HG03439 (cell line): ENCODE results near the gene COL5A1.

ENCODE experiments used
- ATAC-seq: cut with Tn5 transposase; IDR thresholded peaks from one replicate; pipeline ENCODE4 v1.9.1; 2021; ENCODE audit warnings: mild to moderate bottlenecking, moderate library complexity; ENCODE audit not compliant: unreplicated experiment

Gene COL5A1

DNA sequence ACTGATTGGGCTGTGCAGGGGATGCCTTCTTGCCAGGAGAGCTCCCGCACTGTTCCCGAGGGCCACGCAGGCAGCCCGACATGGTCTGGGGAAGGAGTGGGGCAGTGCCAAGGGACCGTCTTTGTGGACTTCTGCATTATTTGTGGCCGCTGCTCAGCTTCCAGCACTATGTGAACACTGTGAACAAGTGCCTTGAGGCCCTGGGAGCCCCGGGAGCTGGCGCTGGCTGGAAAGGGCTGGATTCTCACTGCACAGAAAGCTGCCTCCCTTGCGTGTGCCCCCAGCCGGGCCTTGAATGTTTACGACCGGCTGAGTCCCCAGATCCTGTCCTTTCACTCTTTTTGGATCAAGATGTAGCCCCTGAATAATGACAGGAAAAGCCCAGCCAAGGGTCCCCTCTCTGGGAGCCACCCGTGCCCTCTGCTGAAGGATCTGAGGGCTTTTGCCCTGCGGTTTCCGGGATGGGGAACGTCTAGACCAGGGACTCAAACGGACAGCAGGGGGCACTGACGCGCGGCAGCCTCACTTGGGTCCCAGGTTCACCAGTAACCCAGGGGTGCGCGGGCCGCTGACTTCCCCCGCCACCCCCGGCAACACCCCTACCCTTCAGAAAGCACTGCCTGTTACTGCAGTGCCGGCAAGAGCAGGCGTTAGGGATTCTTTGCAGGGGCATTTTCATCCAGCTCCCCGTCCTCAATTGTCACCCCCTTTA lies 140.1 kb downstream of the COL5A1 start:
- no peak for ATAC-seq

DNA sequence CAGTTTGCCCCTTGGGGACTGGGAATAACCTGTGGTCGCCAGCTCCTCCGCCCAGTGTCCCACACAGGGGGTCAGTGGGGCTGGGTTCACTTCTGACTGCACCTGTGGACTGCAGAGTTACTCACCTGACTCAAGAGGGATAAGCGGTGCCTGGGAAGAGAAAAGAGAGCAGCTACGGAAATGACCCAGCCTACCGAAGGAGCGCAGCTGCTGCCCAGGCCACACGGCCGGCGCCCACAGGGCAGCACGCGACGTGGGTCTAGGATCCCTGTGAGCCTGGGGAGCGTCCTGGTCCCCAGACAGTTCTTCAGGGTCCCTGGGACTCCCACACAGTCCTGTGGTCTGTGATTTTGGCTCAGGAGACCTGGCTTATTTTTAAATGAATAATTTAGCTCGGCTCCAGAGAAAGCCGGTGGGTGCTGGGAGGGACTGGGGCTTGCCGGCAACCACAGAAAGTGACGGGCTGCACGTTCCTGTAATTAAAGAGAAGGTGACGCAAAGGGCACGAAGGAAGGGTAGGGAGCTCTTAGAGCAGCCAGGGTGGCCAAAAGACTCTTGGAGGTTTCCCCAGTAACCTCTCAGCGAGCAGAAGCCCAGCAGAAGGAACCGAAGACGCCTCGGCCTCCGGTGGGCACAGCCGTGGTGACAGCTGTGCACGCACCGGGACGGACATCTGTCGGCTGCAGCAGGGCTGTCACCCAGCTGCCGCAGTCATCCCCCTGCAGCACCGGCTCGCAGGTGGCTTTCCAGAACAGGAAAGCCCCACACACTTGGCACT lies 141.5 kb downstream of the COL5A1 start:
- ATAC-seq = no peak

DNA sequence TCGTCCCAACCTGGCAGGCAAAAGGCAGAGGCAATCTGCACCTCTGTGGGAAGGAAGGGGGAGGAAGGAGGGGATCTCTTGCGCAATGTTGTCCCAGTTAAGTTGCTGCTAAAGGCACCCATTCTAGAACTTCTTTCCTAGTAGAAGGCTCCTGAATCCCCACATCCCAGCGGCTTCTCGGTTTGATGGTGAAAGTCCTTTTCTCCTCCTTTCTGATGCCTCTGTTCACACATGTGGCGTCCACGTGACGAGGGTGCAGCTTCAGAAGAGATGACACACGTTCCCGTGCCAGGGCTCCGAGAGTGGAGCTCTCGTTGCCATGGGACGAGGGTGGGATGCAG lies 142.1 kb downstream of the COL5A1 start:
- no peak for ATAC-seq

DNA sequence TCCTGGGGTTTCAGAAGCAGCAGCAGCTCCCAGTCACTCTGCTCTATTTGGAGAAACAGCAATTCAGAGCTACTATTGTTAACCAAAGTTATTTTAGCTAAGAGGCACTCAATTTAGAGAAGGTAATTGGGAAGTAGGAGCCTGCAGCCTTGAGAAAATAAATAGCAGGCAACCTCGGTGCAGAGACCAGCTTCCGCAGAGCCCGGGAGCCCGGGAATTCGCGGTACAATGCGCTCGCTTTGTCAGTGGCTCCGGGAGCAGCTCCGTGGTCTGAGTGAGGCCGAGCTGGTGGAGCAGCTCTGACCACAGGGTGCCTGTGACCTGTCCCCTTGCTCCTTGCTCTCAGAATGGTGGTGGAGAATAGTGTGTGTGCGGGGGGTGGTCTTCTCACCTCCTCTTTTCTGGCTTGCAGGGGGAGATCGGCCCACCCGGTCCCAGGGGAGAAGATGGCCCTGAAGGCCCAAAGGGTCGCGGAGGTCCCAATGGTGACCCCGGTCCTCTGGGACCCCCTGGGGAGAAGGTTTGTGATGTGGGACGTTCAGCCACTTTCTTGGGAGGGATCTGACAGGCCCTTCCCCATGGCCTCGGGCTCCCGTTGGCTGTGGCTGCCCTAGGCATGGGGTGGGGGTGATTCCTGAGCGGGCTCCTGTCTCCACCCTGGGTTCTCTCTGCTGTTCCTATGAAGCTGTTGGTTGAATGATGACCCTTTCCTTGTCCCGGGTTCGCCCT lies 143.1 kb downstream of the COL5A1 start:
- ATAC-seq = no peak

DNA sequence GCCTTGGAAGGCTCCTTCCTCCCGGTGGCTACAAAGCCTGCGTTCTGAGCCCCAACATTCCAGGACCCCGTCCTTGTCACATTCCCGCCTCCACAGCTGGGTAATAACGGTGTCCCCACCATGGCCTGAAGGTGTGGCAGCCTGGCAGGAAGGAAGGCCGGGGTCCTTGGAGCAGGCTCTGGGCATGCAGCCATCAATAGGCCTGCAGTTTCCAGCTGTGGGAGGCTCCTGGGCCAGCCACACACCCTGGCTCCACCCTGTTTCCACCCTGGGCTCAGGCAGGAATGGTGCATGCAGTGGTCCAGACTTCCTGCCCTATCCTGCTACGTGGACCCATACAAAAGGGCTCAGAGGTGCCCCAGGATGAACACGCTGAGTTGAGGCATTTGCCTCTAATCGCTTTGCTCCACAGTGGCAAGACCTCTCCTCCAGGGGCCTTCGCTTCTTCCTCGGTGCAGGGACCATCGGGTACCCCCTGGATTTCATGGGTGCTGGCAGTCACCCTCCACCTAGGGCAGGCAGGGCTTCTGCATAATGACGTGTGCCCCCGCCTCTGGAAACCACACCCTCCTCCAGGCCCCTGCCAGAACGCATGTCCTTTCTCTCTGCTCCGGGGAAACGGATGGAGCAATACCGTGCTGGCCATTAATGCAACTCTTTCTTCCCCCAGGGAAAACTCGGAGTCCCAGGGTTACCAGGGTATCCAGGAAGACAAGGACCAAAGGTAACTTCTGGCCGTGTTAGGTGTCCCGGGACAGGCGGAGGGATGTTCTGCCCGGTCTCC lies 143.9 kb downstream of the COL5A1 start:
- ATAC-seq = no peak

DNA sequence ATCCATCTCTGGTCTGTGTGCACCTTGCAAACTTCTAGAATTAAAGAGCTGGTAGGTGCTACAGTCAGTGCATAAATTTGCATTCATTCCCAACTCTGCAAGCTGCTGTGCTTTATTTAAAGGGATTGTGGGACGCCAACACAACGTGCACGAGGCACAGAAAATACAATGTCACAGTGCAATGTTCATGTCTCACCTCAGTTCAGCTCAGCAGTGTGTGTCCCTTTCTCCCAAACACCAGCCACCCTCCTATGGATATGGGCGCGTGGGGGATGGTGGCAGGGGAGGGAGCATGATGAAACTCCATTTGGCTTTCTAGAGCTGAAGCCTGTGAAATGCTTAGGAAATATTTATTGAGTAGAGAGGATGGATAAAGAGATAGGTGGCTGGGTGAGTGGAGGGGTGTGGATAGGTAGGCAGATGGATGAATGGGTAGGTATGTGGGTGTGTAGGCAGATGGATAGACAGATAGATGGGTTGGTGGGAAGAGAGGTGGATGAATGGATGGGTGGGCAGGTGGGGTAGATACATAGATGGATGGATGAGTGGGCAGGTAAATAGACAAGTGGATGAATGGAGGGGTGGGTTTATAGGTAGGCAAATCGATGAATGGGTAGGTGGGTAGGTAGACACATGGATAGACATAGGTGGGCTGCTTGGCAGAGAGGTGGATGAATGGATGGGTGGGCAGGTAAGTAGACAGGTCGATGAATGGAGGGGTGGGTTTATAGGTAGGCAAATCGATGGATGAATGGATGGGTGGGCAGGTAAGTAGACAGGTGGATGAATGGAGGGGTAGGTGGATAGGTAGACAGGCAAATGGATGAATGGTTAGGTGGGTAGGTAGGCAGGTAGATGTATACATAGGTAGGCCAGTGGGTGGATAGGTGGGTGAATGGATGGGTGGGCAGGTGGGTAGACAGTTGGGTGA lies 146.3 kb downstream of the COL5A1 start:
- no peak for ATAC-seq

DNA sequence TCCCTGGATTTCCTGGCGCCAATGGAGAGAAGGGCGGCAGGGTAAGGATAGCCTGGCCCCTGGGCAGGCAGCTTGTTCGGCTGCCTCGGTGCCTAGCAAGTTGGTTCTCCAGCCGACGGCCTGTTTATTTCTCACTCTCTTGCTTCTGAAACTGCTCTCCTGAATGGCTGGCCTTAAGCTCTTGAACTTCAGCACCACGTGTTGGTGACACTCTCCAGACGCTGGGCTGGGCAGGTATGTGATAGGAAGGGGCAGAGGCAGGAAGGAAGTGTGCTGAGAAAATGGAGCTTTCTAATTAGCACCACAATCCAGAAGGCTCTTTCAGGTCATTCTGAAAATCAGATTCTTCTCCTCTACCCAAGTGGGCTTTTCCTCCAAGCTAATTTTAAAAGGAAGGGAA lies 147.6 kb downstream of the COL5A1 start:
- ATAC-seq = no peak

DNA sequence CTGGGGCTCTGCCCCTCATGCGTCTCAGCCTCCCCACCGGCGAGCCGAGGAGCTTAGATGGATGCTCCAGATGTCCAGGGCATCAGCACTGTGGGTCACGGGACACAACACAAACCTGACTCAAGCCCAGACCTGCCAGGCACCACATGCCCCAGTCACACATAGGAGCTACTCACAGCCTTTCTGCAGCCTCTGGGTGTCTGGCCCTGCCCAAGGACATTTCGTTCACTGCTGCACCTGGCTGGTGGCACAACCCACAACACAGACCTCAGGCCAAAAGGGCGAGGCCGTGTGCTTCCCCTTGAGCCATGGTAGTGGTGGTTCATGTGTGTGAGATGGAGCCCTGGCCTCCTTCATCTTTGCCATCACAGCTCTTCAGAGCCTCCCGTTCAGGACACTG lies 149.4 kb downstream of the COL5A1 start:
- no peak for ATAC-seq

DNA sequence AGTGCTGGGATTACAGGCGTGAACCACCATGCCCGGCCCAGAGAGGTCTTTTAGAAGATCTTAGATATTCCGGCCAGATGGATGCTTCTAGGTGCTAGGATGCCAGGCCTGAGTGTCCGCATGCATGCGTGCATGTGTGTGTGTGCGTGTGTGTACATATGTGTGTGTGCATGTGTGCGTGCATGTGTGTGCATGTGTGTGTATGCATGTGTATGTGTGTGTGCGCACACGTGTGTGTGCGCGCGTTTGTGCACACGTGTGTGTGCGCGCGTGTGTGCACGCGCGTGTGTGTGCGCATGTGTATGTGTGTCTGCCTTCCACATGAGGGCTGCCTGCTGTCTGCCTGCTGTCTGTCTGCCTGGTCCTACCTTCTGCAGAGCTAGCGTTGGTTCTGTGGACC lies 151.0 kb downstream of the COL5A1 start:
- ATAC-seq = no peak

DNA sequence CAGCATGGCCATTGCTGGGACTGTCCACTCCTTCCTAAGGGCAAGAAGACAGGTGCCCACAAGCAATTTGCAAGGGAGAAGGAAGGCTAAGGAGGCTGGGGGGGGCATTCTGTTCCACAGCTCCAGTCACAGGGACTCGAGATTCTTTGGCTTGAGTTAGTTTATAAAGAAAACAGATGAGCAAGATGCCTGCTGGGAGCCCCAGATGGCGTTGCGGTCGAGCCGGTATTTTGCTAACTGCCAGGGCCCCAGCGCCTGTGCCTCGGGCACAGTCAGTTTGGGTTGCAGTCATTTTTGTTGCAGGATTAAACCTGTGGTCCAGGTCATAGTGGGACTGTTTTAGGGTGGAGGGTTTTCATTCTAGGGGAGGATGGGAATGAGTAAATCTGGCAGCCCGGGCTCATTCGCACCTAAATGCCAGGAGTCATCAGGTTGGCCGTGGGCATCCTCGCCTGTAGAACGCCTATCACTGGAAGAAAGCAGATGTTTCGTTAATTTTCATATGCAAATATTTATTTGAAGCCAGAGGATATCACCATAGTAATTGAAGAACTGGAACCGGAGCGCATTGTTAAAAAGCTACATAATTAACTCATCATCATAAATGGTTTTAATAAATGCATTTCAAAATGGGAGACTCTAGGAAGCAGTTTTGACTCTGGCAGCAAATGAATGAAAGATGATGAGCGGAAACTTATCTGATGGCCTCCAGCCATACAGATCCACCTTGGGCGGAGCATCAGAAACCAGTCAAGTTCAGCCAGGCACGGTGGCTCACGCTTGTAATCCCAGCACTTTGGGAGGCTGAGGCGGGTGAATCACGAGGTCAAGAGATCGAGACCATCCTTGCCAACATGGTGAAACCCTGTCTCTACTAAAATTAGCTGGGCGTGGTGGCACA lies 151.9 kb downstream of the COL5A1 start:
- ATAC-seq = no peak

DNA sequence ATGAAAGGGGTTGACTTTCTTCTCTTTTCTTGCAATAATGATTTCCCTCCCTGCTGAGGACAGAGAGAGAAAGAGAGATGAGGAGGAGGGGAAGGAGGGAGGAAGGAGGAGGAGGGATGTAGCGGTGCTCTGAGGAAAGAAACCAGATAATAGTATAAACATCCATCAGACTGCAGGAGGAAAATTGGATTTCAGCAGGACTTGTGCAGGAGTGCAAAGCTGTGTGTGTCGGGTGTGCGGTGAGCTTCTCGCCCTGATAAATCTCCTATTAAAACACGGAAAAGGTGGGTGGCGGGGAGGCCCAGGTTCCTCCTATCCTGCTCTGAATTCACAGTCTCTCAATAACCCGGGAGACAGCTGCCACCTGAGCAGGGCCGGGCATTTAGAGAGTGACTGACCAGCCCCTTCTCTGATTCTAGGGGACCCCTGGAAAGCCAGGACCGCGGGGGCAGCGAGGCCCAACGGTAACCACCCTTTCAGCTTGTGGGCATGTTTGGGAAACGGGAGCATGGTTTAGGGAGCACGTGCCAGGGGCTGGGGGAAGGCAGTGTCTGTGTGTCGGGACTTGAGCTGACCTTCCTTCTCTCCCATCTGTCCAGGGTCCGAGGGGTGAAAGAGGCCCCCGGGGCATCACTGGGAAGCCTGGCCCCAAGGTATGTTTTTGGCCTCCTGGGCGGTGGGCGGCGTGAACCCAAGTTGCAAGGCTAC lies 153.2 kb downstream of the COL5A1 start:
- no peak for ATAC-seq

DNA sequence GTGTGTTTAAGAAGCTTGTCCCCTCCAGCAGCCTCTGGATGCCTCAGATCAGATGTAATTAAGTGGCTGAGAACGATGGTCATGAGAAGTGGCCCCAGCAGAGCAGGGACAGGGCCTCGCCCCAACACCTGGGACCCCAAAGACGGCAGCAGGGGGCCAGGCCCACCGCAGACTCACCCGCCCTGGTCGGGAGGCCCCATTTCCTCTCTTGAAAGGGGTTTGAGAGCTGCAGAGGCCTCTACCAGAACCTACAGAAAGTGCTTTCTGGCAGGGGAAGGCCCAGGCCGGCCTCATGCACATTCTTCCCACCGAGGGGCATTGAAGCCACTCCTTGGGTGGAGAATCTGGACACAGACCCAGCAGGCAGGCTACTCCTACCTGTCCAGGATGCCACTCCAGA lies 153.8 kb downstream of the COL5A1 start:
- no peak for ATAC-seq

DNA sequence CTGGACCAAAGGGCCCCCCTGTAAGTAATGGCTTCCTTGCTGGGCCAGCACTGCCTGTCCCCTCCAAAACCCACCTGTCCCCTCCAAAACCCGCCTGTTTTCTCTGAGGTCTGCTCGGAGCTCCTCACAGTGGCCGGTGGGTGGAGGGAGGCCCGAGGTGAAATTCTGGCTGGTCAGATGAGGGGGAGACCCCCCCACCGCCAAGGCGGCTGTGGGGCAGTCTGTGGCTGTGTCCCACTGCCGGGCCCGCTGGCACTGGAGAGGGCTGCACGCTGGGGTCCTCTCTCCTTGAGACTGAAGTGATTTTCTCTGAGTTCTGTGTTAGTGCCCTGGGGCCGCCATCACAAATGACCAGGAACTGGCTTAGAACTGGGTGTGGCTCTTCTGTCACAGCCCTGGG lies 155.3 kb downstream of the COL5A1 start:
- no peak for ATAC-seq

DNA sequence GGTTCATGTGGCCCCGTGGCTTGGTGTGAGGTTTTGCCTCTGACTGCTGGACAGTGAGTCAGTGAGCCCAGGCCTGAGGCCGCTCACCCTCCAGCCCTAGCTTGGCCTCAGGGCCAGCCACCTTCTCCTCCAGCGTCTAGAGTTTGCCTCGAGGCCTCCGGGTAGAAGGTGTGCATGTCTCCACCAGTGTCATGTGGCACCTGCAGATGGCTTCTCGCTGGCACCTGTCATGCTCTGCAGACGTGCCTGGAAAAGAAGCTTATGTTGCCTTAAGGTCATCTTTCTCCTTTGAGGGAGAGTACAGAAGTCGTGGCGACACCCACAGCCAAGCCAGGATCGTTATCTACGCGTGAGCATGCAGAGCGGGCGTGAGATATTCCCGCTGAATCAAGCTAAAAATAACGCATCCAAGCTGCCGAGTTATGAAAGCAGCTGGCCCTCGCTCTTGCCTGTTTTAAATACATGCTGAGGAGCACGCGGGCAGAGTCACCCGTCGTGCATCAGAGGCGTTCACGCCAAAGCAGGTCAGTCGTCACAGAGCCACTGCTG lies 159.3 kb downstream of the COL5A1 start:
- no peak for ATAC-seq

DNA sequence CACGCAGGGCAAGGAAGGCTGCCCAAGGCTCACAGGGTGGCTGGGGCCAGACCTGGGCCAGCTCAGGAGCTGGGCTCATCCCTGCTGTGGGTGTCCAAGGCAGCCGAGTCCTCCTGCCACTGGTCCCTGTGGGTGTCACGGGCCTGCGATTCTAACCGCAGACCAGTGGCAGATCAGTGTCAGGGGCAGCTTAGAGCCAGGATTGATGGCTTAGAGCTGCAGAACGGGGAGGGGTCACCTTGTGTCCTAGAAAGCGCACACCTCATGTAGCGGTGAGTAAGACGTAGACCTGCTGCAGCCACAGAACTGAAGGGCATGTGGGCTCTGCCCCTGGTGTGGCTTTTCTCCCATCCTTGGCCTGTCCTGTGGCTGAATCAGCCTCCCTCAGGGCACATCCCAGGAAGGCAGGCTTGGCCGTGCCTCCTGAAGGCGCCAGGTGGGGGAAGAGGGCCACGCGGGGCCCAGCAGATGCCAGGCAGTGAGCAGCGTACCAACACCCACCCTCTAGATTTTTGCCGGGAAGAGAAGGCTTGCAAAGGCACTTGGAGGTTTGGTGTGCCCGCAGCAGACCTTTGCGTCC lies 160.7 kb downstream of the COL5A1 start:
- ATAC-seq = no peak

DNA sequence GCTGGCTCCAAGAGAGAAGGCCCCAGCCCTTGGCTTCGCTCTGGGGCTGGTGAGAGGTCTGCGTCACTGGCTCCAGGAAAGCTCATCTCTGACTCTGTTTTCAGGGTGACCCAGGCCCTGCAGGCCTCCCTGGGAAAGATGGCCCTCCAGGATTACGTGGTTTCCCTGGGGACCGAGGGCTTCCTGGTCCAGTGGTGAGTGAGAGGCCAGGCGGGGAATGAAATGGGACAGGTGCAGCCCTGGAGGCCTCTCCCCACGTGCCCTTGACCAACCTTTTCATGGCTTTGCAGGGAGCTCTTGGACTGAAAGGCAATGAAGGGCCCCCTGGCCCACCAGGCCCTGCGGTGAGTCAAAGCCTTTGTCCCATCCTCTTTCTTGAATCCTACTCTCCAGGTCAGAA lies 163.3 kb downstream of the COL5A1 start:
- ATAC-seq = no peak

DNA sequence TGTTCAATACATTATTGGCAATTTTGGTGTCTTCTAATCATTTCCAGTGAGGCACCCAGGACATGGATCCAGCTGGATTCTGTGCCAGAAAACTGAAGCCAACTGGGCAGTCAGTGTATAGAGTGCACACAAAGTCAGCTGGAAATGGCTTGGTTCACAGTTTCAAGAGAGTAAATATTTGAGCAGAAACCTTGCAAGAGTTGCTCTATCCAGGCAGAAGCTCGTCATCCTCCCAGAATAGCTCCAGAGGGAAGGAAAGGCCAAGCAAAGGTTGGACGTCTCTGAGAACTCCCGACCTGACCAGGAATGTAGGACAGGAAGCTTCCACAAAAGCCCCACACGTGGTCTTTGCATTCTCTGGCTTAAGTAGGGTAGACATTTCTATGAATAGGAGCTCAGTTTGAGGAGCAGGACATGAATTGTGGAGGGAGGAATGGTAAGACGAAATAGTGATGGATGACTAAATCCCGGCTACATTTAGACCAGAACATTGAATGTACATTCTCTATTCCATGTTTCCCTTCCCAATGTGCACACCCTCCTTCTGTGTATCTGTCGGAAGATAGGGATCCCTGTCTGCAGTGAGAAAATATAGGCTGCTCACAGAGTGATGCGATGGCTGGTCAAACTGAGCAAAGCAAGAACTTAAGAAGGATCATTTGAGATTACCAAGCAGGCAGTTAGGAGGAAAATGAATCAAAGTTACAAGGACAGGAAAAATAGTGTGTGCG lies 166.3 kb downstream of the COL5A1 start:
- no peak for ATAC-seq
